GM12875 (cell line): ENCODE results near the gene DGKB.

Experiments
- H3K4me3 ChIP-seq: one replicate; pipeline ENCODE4 v1.5.1; 2011; ENCODE audit warnings: low read depth, low read length, control low read depth
- TF ChIP-seq, protein P1 (sequence below): IDR thresholded peaks from 2 replicates; pipeline ENCODE4 v1.5.1; 2011; ENCODE audit warnings: low read depth, mild to moderate bottlenecking, control low read depth, inconsistent platforms, low read length, moderate library complexity, borderline replicate concordance; ENCODE audit not compliant: insufficient read depth

The DGKB gene

DNA sequence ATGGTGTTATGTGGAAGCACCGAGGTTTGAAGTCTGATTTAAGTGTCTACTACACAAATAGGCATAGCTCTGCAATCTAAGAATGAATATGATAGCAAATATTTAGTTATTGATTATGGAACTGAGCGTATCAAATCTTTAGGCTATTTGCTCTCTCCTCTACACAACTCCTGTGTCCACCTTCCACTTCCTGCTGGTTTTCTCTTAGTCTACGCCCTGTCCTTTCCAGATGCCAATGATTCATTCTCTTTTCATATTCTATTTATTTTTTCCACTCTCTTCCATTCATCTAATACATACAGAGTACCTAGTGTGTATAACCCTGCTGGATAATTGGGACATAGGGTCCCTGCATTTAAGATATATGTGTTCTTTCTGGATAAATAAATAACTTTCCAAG, 83.7 kb downstream of the DGKB start:
- no peak overlapping the region for H3K4me3 ChIP-seq
- TF ChIP-seq, protein P1, sequence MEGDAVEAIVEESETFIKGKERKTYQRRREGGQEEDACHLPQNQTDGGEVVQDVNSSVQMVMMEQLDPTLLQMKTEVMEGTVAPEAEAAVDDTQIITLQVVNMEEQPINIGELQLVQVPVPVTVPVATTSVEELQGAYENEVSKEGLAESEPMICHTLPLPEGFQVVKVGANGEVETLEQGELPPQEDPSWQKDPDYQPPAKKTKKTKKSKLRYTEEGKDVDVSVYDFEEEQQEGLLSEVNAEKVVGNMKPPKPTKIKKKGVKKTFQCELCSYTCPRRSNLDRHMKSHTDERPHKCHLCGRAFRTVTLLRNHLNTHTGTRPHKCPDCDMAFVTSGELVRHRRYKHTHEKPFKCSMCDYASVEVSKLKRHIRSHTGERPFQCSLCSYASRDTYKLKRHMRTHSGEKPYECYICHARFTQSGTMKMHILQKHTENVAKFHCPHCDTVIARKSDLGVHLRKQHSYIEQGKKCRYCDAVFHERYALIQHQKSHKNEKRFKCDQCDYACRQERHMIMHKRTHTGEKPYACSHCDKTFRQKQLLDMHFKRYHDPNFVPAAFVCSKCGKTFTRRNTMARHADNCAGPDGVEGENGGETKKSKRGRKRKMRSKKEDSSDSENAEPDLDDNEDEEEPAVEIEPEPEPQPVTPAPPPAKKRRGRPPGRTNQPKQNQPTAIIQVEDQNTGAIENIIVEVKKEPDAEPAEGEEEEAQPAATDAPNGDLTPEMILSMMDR, result no peak

DNA sequence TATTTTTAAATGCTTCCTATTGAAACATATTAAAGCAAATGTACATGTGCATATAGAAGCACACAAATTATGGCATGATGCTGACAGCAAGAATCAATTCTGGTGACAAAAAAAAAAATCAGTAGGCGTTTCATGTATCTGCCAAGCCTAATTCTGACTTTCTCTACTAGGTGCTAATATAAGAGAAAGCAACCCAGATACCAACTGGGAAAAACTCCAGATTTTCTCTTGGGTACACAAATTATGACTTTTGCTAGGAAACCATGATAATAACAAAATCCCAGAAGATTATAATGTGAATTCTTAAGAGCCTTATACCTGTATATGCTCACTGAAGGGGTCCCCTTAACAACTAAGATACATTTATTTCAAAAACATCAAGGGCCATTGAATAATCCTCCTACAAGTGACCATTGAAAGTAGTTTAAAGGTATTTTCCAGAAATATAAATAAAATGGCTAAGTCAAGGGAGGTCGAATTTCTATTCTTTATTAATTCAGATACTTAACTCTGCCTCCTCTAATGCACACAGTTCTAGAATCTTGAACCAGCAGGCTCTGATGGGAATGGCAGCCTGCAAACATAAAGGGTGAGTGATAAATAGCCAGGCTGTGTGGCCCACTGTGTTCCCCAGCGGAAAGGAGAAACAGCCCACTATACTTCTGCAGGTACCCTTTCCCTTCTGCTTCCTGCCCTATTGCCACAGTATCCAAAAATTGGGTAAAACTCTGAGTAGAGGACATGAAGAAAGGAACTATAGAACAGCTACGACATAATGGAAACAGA, 84.5 kb downstream of the DGKB start:
- H3K4me3 ChIP-seq, result no peak overlapping the region
- TF ChIP-seq, protein P1, result no peak

GRCh38 chr7:14807507-14807906, 95.0 kb downstream of the DGKB start:
- H3K4me3 ChIP-seq, result no peak overlapping the region
- TF ChIP-seq, protein P1, result no peak

- no peak overlapping the region for H3K4me3 ChIP-seq
- TF ChIP-seq, protein P1, result no peak
Observed at GRCh38 chr7:14806891-14807290, 95.7 kb downstream of the DGKB start.

DNA sequence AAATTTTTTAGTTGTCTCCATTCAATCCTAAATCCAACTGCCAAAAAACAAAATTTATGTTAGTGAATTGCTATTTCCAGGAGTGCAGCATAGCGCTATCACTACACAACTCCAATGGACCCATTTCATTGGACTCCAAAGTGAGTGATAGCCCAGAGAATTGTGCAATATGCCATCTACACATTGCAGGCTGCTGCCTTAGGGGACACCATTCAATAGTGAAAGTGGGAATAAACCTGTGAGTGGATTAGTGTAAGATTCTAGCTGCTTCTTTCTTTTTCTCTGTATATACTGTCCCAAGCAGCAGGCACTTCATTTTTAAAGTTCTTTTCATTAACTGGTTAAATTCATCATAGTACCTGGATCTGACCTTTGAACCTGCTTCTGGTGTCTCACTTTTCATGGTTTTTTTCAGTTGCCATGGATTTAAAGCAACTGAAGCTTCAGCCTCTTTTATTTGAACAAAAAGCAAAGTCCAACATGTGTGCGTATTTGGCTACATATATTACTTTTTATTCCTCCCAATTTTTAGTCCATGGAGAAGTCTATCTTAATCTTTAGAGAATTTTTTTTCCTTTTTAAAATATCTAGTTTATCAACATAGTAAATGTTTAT, 97.3 kb downstream of the DGKB start:
- TF ChIP-seq, protein P1, result no peak
- no peak overlapping the region for H3K4me3 ChIP-seq

DNA sequence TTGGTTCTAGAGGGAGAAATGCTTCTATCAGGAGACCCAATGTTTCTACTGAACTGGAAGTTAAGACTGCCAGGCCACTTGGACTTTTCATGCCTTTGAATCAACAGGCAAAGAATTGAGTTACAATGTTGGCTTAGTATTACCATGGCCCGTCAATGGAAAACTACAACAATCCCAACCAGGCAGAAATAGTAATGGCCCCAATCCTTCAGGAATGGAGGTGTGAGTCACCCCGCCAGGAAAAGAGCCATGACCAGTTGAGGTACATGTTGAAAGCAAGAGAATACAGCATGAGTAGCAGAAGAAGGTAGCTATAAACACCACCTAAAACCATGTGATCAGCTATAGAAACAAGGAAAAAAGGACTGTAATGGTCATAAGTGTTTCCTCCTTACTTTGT, 101.9 kb downstream of the DGKB start:
- TF ChIP-seq, protein P1, result no peak
- no peak overlapping the region for H3K4me3 ChIP-seq

- no peak overlapping the region for H3K4me3 ChIP-seq
Observed at GRCh38 chr7:14793151-14793550, 109.4 kb downstream of the DGKB start.

More at GRCh38 chr7:14793151-14793550, 109.4 kb downstream of the DGKB start:
- TF ChIP-seq, protein P1, result no peak
